ENCODE results near the gene CAMSAP3.

DNA sequence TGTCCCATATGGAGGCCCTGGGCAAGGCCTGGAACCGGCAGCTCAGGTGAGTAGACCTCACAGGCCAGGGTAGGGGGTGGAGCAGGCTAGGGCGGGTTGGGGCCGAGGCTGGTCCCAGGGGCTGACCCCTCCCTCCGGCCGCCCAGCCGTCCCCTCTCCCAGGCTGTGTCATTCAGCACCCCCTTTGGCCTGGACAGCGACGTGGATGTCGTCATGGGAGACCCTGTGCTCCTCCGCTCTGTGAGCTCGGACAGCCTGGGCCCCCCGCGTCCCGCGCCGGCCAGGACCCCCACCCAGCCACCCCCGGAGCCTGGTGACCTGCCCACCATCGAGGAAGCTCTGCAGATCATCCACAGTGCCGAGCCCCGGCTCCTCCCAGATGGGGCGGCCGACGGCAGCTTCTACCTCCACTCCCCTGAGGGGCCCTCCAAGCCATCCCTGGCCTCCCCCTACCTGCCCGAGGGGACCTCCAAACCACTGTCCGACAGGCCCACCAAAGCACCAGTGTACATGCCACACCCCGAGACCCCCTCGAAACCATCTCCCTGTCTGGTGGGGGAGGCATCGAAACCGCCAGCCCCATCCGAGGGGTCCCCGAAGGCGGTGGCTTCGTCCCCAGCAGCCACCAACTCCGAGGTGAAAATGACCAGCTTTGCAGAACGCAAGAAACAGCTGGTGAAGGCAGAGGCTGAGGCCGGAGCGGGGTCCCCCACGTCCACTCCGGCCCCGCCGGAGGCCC is 16.0 kb downstream of the CAMSAP3 start:
- TF ChIP-seq, protein P1, sequence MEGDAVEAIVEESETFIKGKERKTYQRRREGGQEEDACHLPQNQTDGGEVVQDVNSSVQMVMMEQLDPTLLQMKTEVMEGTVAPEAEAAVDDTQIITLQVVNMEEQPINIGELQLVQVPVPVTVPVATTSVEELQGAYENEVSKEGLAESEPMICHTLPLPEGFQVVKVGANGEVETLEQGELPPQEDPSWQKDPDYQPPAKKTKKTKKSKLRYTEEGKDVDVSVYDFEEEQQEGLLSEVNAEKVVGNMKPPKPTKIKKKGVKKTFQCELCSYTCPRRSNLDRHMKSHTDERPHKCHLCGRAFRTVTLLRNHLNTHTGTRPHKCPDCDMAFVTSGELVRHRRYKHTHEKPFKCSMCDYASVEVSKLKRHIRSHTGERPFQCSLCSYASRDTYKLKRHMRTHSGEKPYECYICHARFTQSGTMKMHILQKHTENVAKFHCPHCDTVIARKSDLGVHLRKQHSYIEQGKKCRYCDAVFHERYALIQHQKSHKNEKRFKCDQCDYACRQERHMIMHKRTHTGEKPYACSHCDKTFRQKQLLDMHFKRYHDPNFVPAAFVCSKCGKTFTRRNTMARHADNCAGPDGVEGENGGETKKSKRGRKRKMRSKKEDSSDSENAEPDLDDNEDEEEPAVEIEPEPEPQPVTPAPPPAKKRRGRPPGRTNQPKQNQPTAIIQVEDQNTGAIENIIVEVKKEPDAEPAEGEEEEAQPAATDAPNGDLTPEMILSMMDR (IDR thresholded peaks at IDR 0.05), result no peak
- no peak for TF ChIP-seq POLR2AphosphoS5 (IDR thresholded peaks at IDR 0.05)
